Right renal cortex interstitium (tissue), 3 donors: ENCODE data around the gene GJD4. TPM values are rescaled to one million over a fixed set of nuclear protein-coding genes. Genes with fewer than 3 reads are reported as not detected.

ENCODE experiments used
- DNase-seq, 3 donors: peaks; one replicate each; pipeline ENCODE4 v3.0.0-alpha.2; 2013; ENCODE audit warnings: low read depth in 3 of 3, low spot score in 2 of 3
- polyA plus RNA-seq, 3 donors: library from polyadenylated mRNA; unstranded; fragments of 120-200 nt; gene quantifications; one replicate each; pipeline ENCODE4 v1.2.1, GENCODE V29; 2013; ENCODE audit not compliant: insufficient read length in 3 of 3

The GJD4 gene
- polyA plus RNA-seq, 3 donors = 0.08 to 0.11 TPM; not detected in 1

- DNase-seq = no peak
Measured at GRCh38 chr10:35644050-35644950, 39.2 kb downstream of the GJD4 start.

GRCh38 chr10:35650894-35651293, 45.8 kb downstream of the GJD4 start:
- no peak for DNase-seq

DNA sequence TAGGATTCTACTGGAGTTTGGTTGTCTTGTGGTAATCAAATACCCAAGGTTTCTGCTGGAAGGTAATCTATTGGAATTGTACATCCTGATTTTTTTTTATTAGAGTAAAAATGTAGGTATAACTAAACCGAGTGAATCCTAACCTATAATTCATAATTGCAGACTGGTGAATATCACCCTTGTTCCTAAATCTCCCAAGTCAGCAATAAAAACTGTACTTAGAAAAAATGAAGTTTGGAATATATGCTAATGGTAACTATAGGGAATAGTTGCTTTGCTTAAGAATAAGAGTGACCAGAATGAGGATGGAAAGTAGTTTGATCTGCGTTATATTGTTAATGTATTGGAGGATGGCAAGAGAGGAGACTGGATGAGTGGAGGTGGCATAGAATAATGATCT, 47.7 kb downstream of the GJD4 start:
- DNase-seq = no peak

GRCh38 chr10:35657621-35658020, 52.5 kb downstream of the GJD4 start:
- no peak for DNase-seq

Other genes starting within 250 kb of the GJD4 start
- 10 to 100 TPM; 10.6 to 11.7 (median 11.4) TPM for gene FZD8, start 37.0 kb downstream of the GJD4 start, polyA plus RNA-seq